Measurements from ENCODE around the gene HMGB3.

HMGB3 gene

DNA sequence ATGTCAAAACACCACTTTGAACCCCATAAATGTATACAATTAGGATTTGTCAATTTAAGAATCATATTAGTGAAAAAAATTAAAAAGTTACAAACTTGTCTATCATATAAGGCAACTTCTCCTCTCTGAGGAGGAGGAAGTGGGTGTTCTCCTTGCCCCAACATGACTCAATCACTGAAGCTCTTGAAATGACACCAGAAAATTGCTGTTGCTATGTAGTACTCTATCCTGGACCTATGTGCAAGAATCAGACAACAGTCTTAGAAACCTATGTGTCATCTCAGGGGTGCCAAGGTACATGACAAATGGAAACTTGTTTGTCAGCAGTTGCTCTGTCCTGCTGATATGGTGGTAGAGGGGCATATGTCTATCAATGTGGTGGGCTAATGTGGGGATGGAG, 47.7 kb downstream of the HMGB3 start:
- no peak for DNase-seq (ENCODE audit: extremely low read depth, insufficient read length)
- no peak for TF ChIP-seq CTCF (IDR thresholded peaks at IDR 0.05; ENCODE audit: insufficient read depth, low read length, poor library complexity, severe bottlenecking)
- H3K4me3 ChIP-seq (replicated peaks; ENCODE audit: low read depth, low read length), result no peak overlapping the region
- no peaks in the 10 kb centered on the region for H3K36me3 ChIP-seq (ENCODE audit: control insufficient read depth, insufficient read depth, low read length)
- H3K27me3 ChIP-seq (replicated peaks; ENCODE audit: control insufficient read depth, insufficient read depth, low read length), result no peaks in the 10 kb centered on the region

GRCh38 chrX:151031391-151031975, 48.3 kb downstream of the HMGB3 start:
- H3K27me3 ChIP-seq (replicated peaks; ENCODE audit: control insufficient read depth, insufficient read depth, low read length), result no peaks in the 10 kb centered on the region
- TF ChIP-seq CTCF (IDR thresholded peaks at IDR 0.05; ENCODE audit: insufficient read depth, low read length, poor library complexity, severe bottlenecking), result no peak
- no peak for DNase-seq (ENCODE audit: extremely low read depth, insufficient read length)

GRCh38 chrX:151039351-151039750, 56.2 kb downstream of the HMGB3 start:
- no peak for TF ChIP-seq CTCF (IDR thresholded peaks at IDR 0.05; ENCODE audit: insufficient read depth, low read length, poor library complexity, severe bottlenecking)
- Histone ChIP-seq H3K27me3 (replicated peaks; ENCODE audit: control insufficient read depth, insufficient read depth, low read length) (no peaks in the 10 kb centered on the region), H3K36me3 (ENCODE audit: control insufficient read depth, insufficient read depth, low read length) (no peaks in the 10 kb centered on the region), H3K4me3 (replicated peaks; ENCODE audit: low read depth, low read length) (no peak overlapping the region)
- no peak for DNase-seq (ENCODE audit: extremely low read depth, insufficient read length)

More at GRCh38 chrX:151031391-151031975, 48.3 kb downstream of the HMGB3 start:
- Histone ChIP-seq H3K36me3 (ENCODE audit: control insufficient read depth, insufficient read depth, low read length) (no peaks in the 10 kb centered on the region), H3K4me3 (replicated peaks; ENCODE audit: low read depth, low read length) (no peak overlapping the region)
